ENCODE results near the gene FBXO15.

GRCh38 chr18:74153793-74154192 is 6.2 kb upstream of the FBXO15 start:
- TF ChIP-seq CTCF (IDR thresholded peaks at IDR 0.05; ENCODE audit: low read depth, low read length, missing input control) (no peak), REST (IDR thresholded peaks at IDR 0.05) (no peak)

Data from liver (tissue), 2 donors.